ENCODE data around the gene GPX4. TPM values are rescaled to one million over a fixed set of nuclear protein-coding genes. Genes with fewer than 3 reads are reported as not detected.

GPX4 gene
- total and polyA plus RNA-seq, 2 experiments from 2014 or later, result 351 to 573 TPM

Other genes starting within 250 kb of the GPX4 start
- 0.90 and 3.5 TPM in 2 replicates for gene CFD, start 244.3 kb upstream of the GPX4 start, total RNA-seq (2014; rRNA removed; shearing (Covaris generic))
- 3.4 and 4.7 TPM in 2 replicates for gene CFD, start 244.3 kb upstream of the GPX4 start, polyA plus RNA-seq (2016; fragmentation: Nextera tagmentation; extraction: Ambion mirVana)
- 62.3 and 73.6 TPM in 2 replicates for gene MED16, start 210.8 kb upstream of the GPX4 start, total RNA-seq (2014; rRNA removed; shearing (Covaris generic))
- 52.7 and 58.7 TPM in 2 replicates for gene MED16, start 210.8 kb upstream of the GPX4 start, polyA plus RNA-seq (2016; fragmentation: Nextera tagmentation; extraction: Ambion mirVana)
- gene RNU6-9, start 210.5 kb upstream of the GPX4 start, total RNA-seq (2014; rRNA removed; shearing (Covaris generic)), result not detected in 2 replicates
- gene RNU6-9, start 210.5 kb upstream of the GPX4 start, polyA plus RNA-seq (2016; fragmentation: Nextera tagmentation; extraction: Ambion mirVana), result not detected in 2 replicates
- 87.1 and 87.8 TPM in 2 replicates for gene R3HDM4, start 190.8 kb upstream of the GPX4 start, total RNA-seq (2014; rRNA removed; shearing (Covaris generic))
- gene R3HDM4, start 190.8 kb upstream of the GPX4 start, polyA plus RNA-seq (2016; fragmentation: Nextera tagmentation; extraction: Ambion mirVana), result 76.5 and 87.4 TPM in 2 replicates
- gene KISS1R, start 186.7 kb upstream of the GPX4 start, total RNA-seq (2014; rRNA removed; shearing (Covaris generic)), result 2.4 and 4.0 TPM in 2 replicates
- 0.78 and 1.0 TPM in 2 replicates for gene KISS1R, start 186.7 kb upstream of the GPX4 start, polyA plus RNA-seq (2016; fragmentation: Nextera tagmentation; extraction: Ambion mirVana)
- gene ARID3A, start 178.0 kb upstream of the GPX4 start, total RNA-seq (2014; rRNA removed; shearing (Covaris generic)), result 48.8 and 51.6 TPM in 2 replicates
- 33.6 and 36.6 TPM in 2 replicates for gene ARID3A, start 178.0 kb upstream of the GPX4 start, polyA plus RNA-seq (2016; fragmentation: Nextera tagmentation; extraction: Ambion mirVana)
- gene WDR18, start 119.6 kb upstream of the GPX4 start, total RNA-seq (2014; rRNA removed; shearing (Covaris generic)), result 112 and 157 TPM in 2 replicates
- 155 and 156 TPM in 2 replicates for gene WDR18, start 119.6 kb upstream of the GPX4 start, polyA plus RNA-seq (2016; fragmentation: Nextera tagmentation; extraction: Ambion mirVana)
- 0.23 and 2.8 TPM in 2 replicates for gene GRIN3B, start 103.6 kb upstream of the GPX4 start, total RNA-seq (2014; rRNA removed; shearing (Covaris generic))
- gene GRIN3B, start 103.6 kb upstream of the GPX4 start, polyA plus RNA-seq (2016; fragmentation: Nextera tagmentation; extraction: Ambion mirVana), result 0.11 and 0.28 TPM in 2 replicates
- 144 and 196 TPM in 2 replicates for gene TMEM259, start 82.9 kb upstream of the GPX4 start, total RNA-seq (2014; rRNA removed; shearing (Covaris generic))
- gene TMEM259, start 82.9 kb upstream of the GPX4 start, polyA plus RNA-seq (2016; fragmentation: Nextera tagmentation; extraction: Ambion mirVana), result 82.8 and 84.5 TPM in 2 replicates
- gene RNU6-2, start 82.5 kb upstream of the GPX4 start, total RNA-seq (2014; rRNA removed; shearing (Covaris generic)), result not detected in 2 replicates
- gene RNU6-2, start 82.5 kb upstream of the GPX4 start, polyA plus RNA-seq (2016; fragmentation: Nextera tagmentation; extraction: Ambion mirVana), result not detected in 2 replicates
- 392 and 426 TPM in 2 replicates for gene CNN2, start 77.4 kb upstream of the GPX4 start, total RNA-seq (2014; rRNA removed; shearing (Covaris generic))
- gene CNN2, start 77.4 kb upstream of the GPX4 start, polyA plus RNA-seq (2016; fragmentation: Nextera tagmentation; extraction: Ambion mirVana), result 314 and 330 TPM in 2 replicates
- gene ABCA7, start 63.9 kb upstream of the GPX4 start, total RNA-seq (2014; rRNA removed; shearing (Covaris generic)), result 18.1 and 22.2 TPM in 2 replicates
- gene ABCA7, start 63.9 kb upstream of the GPX4 start, polyA plus RNA-seq (2016; fragmentation: Nextera tagmentation; extraction: Ambion mirVana), result 27.4 and 30.3 TPM in 2 replicates
- gene ARHGAP45, start 36.8 kb upstream of the GPX4 start, total RNA-seq (2014; rRNA removed; shearing (Covaris generic)), result 56.0 and 71.8 TPM in 2 replicates
- gene ARHGAP45, start 36.8 kb upstream of the GPX4 start, polyA plus RNA-seq (2016; fragmentation: Nextera tagmentation; extraction: Ambion mirVana), result 24.7 and 28.3 TPM in 2 replicates
- gene POLR2E, start 8.6 kb upstream of the GPX4 start, total RNA-seq (2014; rRNA removed; shearing (Covaris generic)), result 257 and 303 TPM in 2 replicates
- gene POLR2E, start 8.6 kb upstream of the GPX4 start, polyA plus RNA-seq (2016; fragmentation: Nextera tagmentation; extraction: Ambion mirVana), result 254 and 286 TPM in 2 replicates
- gene SBNO2, start 70.3 kb downstream of the GPX4 start, total RNA-seq (2014; rRNA removed; shearing (Covaris generic)), result 28.0 and 35.4 TPM in 2 replicates
- gene SBNO2, start 70.3 kb downstream of the GPX4 start, polyA plus RNA-seq (2016; fragmentation: Nextera tagmentation; extraction: Ambion mirVana), result 6.3 and 6.9 TPM in 2 replicates
- 84.4 and 96.5 TPM in 2 replicates for gene STK11, start 101.8 kb downstream of the GPX4 start, total RNA-seq (2014; rRNA removed; shearing (Covaris generic))
- gene STK11, start 101.8 kb downstream of the GPX4 start, polyA plus RNA-seq (2016; fragmentation: Nextera tagmentation; extraction: Ambion mirVana), result 19.4 and 23.7 TPM in 2 replicates
- 10.8 and 14.1 TPM in 2 replicates for gene CBARP, start 134.0 kb downstream of the GPX4 start, total RNA-seq (2014; rRNA removed; shearing (Covaris generic))
- 2.0 TPM in 2 replicates for gene CBARP, start 134.0 kb downstream of the GPX4 start, polyA plus RNA-seq (2016; fragmentation: Nextera tagmentation; extraction: Ambion mirVana)
- 78.7 and 139 TPM in 2 replicates for gene ATP5F1D, start 137.8 kb downstream of the GPX4 start, total RNA-seq (2014; rRNA removed; shearing (Covaris generic))
- gene ATP5F1D, start 137.8 kb downstream of the GPX4 start, polyA plus RNA-seq (2016; fragmentation: Nextera tagmentation; extraction: Ambion mirVana), result 396 and 420 TPM in 2 replicates
- gene MIDN, start 144.6 kb downstream of the GPX4 start, total RNA-seq (2014; rRNA removed; shearing (Covaris generic)), result 84.5 and 113 TPM in 2 replicates
- gene MIDN, start 144.6 kb downstream of the GPX4 start, polyA plus RNA-seq (2016; fragmentation: Nextera tagmentation; extraction: Ambion mirVana), result 28.6 and 33.3 TPM in 2 replicates
- gene CIRBP, start 165.3 kb downstream of the GPX4 start, total RNA-seq (2014; rRNA removed; shearing (Covaris generic)), result 152 and 202 TPM in 2 replicates
- 153 and 160 TPM in 2 replicates for gene CIRBP, start 165.3 kb downstream of the GPX4 start, polyA plus RNA-seq (2016; fragmentation: Nextera tagmentation; extraction: Ambion mirVana)
- 39.2 and 60.4 TPM in 2 replicates for gene FAM174C, start 171.5 kb downstream of the GPX4 start, total RNA-seq (2014; rRNA removed; shearing (Covaris generic))
- 62.3 and 68.0 TPM in 2 replicates for gene FAM174C, start 171.5 kb downstream of the GPX4 start, polyA plus RNA-seq (2016; fragmentation: Nextera tagmentation; extraction: Ambion mirVana)
- 8.2 and 10.3 TPM in 2 replicates for gene EFNA2, start 181.9 kb downstream of the GPX4 start, total RNA-seq (2014; rRNA removed; shearing (Covaris generic))
- 2.7 and 4.8 TPM in 2 replicates for gene EFNA2, start 181.9 kb downstream of the GPX4 start, polyA plus RNA-seq (2016; fragmentation: Nextera tagmentation; extraction: Ambion mirVana)